MCF 10A (cell line): ENCODE measurements around the gene PTPRM. TPM values are rescaled to one million over a fixed set of nuclear protein-coding genes. Genes with fewer than 3 reads are reported as not detected.

ENCODE experiments used
- BruUV-seq: library from RNA; stranded (reverse); fragments of 400-500 nt; replicated peaks from 2 replicates; lab custom pipeline; 2021; lab: Mats Ljungman, UMichigan
- CTCF ChIA-PET: fragments of 300-600 bp; sonication (Branson Sonifier 250); formaldehyde crosslinking; extraction: SDS; loops from one replicate; lab custom pipeline; 2021; ENCODE audit warnings: antibody characterized with exemption, inconsistent platforms; lab: Yijun Ruan, JAX
- POLR2A ChIA-PET: fragments of 300-600, 350-650 bp; sonication (Branson Sonifier 250); formaldehyde crosslinking; extraction: SDS; loops from one replicate; lab custom pipeline; 2020; ENCODE audit warnings: antibody characterized with exemption, inconsistent platforms; lab: Yijun Ruan, JAX
- DNase-seq: peaks from one replicate; pipeline ENCODE4 v3.0.0-alpha.2; 2018; ENCODE audit not compliant: unreplicated experiment
- H3K27ac Mint-ChIP-seq: one replicate; pipeline ENCODE4 v1.8.0; 2022; ENCODE audit warnings: mild to moderate bottlenecking, low read depth, mixed read lengths; ENCODE audit not compliant: unreplicated experiment
- H3K27me3 Mint-ChIP-seq: one replicate; pipeline ENCODE4 v1.8.0; 2022; ENCODE audit warnings: mixed read lengths; ENCODE audit not compliant: insufficient read depth, unreplicated experiment
- H3K36me3 Mint-ChIP-seq: one replicate; pipeline ENCODE4 v1.8.0; 2022; ENCODE audit warnings: mild to moderate bottlenecking, moderate library complexity, mixed read lengths; ENCODE audit not compliant: insufficient read depth, unreplicated experiment
- H3K4me1 Mint-ChIP-seq: one replicate; pipeline ENCODE4 v1.8.0; 2022; ENCODE audit warnings: mixed read lengths; ENCODE audit not compliant: insufficient read depth, unreplicated experiment
- H3K4me3 Mint-ChIP-seq: one replicate; pipeline ENCODE4 v1.8.0; 2022; ENCODE audit warnings: mild to moderate bottlenecking, moderate library complexity, mixed read lengths; ENCODE audit not compliant: unreplicated experiment
- H3K9me3 Mint-ChIP-seq: one replicate; pipeline ENCODE4 v1.8.0; 2022; ENCODE audit warnings: mixed read lengths; ENCODE audit not compliant: unreplicated experiment
- CTCF ChIP-seq: fragments of 200-600 bp; IDR thresholded peaks from one replicate; pipeline ENCODE4 v1.8.0; 2022; ENCODE audit warnings: antibody characterized with exemption, mild to moderate bottlenecking; ENCODE audit not compliant: unreplicated experiment
- intact Hi-C: fragments of 100-400 bp; cut with micrococcal nuclease; formaldehyde crosslinking; loops from 2 replicates; pipeline ENCODE4 v1.14.1; 2022
- total RNA-seq: library from RNA; stranded (reverse); gene quantifications from 2 replicates; pipeline ENCODE4 v1.2.3, GENCODE V29; 2022

PTPRM gene
- total RNA-seq, 1 experiment from 2014 or later, result 82.8 TPM

- peaks cover 8% of the 10 kb centered on the region for H3K36me3 Mint-ChIP-seq
- no TSS peak for BruUV-seq
- no peak for DNase-seq
- ChIA-PET POLR2A (interaction anchor here (0.5 kb wide), 1 partner anchor 62 kb away, joined by 3 read pairs; no protein-coding TSS in a partner anchor), CTCF (interaction anchor here (0.7 to 1.0 kb wide), 3 partner anchors 151 to 672 kb away, joined by 3 read pairs; no protein-coding TSS in a partner anchor)
- intact Hi-C loops, result no loop called here
- H3K27ac Mint-ChIP-seq, result no peak overlapping the region
- peaks cover 25% of the 10 kb centered on the region for H3K4me1 Mint-ChIP-seq
- TF ChIP-seq CTCF, result no peak
- no peaks in the 10 kb centered on the region for H3K9me3 Mint-ChIP-seq
- no peak overlapping the region for H3K4me3 Mint-ChIP-seq
- H3K27me3 Mint-ChIP-seq, result no peaks in the 10 kb centered on the region
Measured at GRCh38 chr18:8008033-8008432, 440.9 kb downstream of the PTPRM start.

- Mint-ChIP-seq H3K9me3 (no peaks in the 10 kb centered on the region), H3K27ac (no peak overlapping the region), H3K4me1 (peaks cover 14% of the 10 kb centered on the region), H3K4me3 (no peak overlapping the region), H3K27me3 (no peaks in the 10 kb centered on the region), H3K36me3 (peaks cover 8% of the 10 kb centered on the region)
- intact Hi-C loops, result no loop called here
- no TSS peak for BruUV-seq
- no peak for DNase-seq
- ChIA-PET POLR2A (interaction anchor here (0.7 kb wide), 1 partner anchor 15 kb away, joined by 3 read pairs; no protein-coding TSS in a partner anchor), CTCF (no interaction called here)
- TF ChIP-seq CTCF, result no peak
Measured at GRCh38 chr18:8011361-8011760, 444.2 kb downstream of the PTPRM start.

GRCh38 chr18:8011906-8012305, 444.8 kb downstream of the PTPRM start:
- ChIA-PET POLR2A (interaction anchor here (0.7 kb wide), 1 partner anchor 15 kb away, joined by 3 read pairs; no protein-coding TSS in a partner anchor), CTCF (no interaction called here)
- Mint-ChIP-seq H3K36me3 (peaks cover 8% of the 10 kb centered on the region), H3K4me1 (peaks cover 14% of the 10 kb centered on the region), H3K27ac (no peak overlapping the region), H3K9me3 (no peaks in the 10 kb centered on the region), H3K27me3 (no peaks in the 10 kb centered on the region), H3K4me3 (no peak overlapping the region)
- no peak for TF ChIP-seq CTCF
- intact Hi-C loops, result no loop called here
- no peak for DNase-seq
- BruUV-seq, result no TSS peak

GRCh38 chr18:8018701-8019331, 451.7 kb downstream of the PTPRM start:
- no peaks in the 10 kb centered on the region for H3K4me1 Mint-ChIP-seq
- no peak overlapping the region for H3K4me3 Mint-ChIP-seq
- no peak for TF ChIP-seq CTCF
- H3K27ac Mint-ChIP-seq, result no peak overlapping the region
- H3K9me3 Mint-ChIP-seq, result no peaks in the 10 kb centered on the region
- DNase-seq, result no peak
- intact Hi-C loops, result no loop called here
- no TSS peak for BruUV-seq
- H3K27me3 Mint-ChIP-seq, result no peaks in the 10 kb centered on the region
- ChIA-PET CTCF (no interaction called here), POLR2A (no interaction called here)
- peaks cover 12% of the 10 kb centered on the region for H3K36me3 Mint-ChIP-seq
